CD4-positive, alpha-beta T cell treated with Interleukin-12 subunit alpha and Interleukin-12 subunit beta, for 1 hour (primary cell): Measurements from ENCODE around the gene MGAT4B.

Experiments used
- DNase-seq: peaks from one replicate; pipeline ENCODE4 v3.0.0-alpha.2; 2020

MGAT4B gene

DNA sequence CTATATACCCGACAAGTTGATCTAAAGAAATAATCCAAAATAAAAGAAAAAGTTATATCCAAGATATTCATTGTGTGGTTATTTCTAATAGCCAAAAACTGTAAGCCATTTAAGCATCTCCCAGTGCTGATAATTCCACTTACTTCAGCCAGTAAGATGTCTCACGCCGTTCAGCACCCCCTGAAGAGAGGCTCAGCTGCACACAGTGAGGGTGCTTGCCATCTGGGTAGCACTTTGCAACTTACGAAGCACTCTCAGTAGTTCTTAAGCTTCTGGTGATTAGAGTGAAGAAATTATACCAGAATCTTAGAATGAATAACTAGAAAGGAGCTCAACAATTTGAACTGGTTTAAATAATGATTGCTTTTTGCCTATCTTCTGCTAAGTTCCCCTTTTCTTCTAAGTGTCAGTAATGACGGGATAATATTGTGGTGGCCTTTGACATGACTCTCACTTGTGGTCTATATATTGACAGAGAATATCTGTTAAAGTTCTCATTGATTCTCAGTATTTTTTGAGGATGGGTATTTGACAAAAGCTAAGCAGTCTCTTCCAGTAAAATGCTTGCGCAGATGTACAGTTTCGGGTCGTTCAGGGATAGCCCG, 39.1 kb downstream of the MGAT4B start:
- no peak for DNase-seq

DNA sequence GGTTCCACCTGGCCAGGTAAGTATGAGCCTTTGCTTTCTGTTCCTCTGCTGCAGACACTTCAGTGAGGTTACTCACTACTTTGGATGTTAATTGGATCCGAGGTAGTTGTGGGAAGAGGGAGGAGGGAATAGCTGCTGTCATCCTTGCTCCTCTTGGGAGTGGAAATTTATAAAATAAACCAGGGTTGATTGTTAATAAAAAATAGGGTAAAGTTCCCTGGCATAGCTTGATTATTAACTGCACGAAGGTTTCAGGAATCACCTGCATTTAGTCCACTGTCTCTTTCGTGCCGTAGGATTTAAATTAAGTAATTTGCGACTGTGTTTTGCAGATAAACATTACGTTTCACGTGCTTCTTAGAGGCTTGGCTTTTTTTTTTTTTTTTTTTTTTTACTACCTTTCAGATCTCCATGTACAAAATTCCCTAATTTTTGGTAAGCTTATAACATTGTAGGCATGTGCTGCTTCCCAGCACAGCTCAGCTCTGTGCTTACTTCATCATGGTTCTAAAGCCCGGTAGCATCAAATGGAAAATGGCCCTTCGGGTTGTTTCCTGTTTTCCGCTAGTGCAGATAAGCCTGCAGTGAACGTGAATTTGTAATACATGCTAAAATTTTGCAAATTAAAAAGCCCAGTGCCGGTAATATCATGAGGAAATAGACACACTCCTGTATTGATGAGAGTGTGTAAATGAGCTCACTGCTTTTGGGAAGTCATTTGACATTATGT, 39.8 kb downstream of the MGAT4B start:
- no peak for DNase-seq

DNA sequence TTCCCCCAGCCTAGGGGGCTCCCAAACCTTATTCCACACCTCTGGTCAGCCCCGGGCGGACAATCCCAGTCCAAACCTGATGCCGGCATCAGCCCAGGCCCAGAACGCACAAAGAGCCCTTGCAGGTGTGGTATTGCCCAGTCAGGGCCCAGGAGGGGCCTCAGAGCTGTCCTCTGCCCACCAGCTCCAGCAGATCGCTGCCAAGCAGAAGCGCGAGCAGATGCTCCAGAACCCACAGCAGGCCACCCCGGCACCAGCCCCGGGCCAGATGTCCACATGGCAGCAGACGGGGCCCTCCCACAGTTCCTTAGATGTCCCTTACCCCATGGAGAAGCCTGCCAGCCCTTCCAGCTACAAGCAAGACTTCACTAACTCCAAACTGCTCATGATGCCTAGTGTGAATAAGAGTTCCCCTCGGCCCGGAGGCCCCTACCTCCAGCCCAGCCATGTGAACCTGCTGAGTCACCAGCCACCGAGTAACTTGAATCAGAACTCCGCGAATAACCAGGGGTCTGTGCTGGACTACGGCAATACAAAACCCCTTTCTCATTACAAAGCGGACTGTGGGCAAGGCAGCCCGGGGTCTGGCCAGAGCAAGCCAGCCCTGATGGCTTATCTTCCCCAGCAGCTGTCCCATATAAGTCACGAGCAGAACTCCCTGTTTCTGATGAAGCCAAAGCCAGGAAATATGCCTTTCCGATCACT, 40.5 kb downstream of the MGAT4B start:
- no peak for DNase-seq

DNA sequence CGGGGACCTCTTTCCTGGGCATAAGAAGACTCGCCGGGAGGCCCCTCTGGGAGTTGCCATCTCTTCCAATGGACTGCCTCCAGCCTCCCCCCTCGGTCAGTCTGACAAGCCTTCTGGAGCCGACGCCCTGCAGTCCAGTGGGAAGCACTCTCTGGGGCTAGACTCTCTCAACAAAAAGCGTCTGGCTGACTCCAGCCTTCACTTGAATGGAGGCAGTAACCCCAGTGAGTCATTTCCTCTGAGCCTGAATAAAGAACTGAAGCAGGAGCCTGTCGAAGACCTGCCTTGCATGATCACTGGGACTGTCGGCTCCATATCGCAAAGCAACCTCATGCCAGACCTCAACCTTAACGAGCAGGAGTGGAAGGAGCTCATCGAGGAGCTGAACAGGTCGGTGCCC, 41.3 kb downstream of the MGAT4B start:
- no peak for DNase-seq

DNA sequence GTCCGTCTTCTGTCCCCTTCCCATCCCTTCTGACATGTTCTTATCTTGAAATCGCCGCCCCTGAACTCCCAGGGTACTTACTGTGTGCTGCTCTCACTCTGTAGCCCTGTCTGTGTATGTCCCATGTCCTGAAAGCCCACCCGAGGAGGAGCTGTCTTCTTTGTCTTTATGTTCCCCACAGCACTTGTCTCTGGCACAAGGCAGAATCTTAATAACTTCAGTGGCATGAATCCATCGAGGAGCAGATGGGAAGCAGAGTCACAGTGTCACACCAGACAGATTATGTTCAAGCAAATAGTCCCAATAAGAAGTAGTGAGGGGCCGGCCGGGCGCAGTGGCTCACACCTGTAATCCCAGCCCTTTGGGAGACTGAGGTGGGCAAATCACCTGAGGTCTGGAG, 42.6 kb downstream of the MGAT4B start:
- no peak for DNase-seq

DNA sequence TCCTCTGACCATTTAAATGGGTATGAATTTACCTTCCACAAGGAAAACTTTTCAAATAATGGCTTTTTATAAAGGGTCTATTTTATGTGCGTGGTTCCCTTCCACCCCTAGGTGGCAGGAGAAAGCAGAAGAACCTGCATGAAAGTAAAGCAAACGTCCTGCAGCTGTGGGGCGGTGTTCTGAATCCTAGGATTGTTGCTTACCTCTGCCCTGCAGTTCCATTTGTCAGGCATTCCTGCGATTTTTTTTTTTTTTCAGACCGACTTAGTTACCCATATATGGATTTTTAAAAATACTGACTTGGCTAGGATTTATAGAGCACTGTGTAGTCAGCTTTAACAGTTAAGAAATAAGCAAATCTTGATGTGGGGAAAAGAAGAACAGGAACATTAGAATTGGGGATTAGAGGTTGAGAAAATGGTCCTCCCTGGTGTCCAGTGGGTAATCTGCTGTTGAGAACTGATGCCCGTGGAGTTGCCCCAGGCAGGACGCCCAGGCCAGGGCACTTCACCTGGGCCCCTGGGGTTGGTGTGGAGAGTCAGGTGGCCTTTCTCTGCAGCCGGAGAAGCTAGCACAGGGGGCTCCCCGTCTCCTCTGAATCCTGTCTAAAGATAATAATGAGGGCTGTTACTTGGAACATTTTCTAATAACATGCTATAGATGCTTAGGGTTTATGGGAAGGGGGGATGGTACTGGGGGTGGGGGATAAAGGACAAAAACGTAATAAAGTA, 43.3 kb downstream of the MGAT4B start:
- DNase-seq: peak; percentile 70

DNA sequence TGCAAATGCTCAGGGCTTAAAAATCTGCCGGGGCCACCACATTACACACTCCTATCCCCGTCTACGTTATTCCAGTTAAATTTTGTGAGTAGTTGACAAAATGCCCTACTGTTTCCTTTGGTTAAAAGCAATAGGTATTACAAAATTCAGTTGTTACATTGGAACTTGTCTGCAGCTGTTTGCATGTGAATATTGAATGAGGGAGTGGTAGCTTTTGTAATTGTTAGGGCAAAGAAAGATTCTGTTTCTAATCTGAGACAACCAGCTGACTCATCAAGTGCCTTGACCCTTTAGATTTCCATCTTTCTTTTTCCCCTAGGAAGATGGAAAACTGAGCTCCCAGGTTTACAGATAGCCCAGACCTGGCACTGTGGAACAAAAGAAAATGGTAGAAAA, 43.9 kb downstream of the MGAT4B start:
- DNase-seq: no peak

DNA sequence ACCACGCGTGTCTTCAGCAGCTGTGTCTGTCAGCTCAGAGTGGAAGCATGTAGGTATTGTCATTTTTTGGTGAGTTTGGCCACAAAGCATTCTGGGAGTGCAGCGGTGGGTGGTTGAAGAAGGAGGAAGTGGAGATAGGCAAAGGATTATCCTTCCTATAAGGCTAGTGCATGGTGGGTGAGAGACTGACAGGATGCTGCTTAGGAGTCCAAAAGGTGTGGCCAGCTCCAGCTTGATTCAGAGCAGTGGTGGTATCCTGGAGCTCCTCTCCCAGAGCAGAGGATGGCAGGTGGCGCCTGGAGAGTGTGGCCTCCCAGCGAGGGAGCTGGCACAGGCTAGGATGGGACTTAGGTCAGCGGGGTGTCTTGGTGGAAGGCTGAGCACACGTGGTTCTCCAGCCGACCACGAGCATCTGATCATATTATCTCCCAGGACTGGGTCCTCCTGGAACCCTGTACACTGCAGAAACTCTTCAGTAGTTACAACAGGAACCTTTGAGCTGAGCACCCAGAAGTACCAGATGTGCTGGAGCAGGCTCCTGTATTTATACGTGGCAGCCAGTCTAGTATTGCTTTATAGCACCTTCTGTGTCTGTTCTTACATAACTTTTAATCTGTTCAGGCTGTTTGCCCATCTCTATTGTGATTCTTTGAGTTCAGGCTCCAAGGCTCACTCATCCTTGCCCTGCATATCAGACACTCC, 44.4 kb downstream of the MGAT4B start:
- peak; percentile 36 for DNase-seq

DNA sequence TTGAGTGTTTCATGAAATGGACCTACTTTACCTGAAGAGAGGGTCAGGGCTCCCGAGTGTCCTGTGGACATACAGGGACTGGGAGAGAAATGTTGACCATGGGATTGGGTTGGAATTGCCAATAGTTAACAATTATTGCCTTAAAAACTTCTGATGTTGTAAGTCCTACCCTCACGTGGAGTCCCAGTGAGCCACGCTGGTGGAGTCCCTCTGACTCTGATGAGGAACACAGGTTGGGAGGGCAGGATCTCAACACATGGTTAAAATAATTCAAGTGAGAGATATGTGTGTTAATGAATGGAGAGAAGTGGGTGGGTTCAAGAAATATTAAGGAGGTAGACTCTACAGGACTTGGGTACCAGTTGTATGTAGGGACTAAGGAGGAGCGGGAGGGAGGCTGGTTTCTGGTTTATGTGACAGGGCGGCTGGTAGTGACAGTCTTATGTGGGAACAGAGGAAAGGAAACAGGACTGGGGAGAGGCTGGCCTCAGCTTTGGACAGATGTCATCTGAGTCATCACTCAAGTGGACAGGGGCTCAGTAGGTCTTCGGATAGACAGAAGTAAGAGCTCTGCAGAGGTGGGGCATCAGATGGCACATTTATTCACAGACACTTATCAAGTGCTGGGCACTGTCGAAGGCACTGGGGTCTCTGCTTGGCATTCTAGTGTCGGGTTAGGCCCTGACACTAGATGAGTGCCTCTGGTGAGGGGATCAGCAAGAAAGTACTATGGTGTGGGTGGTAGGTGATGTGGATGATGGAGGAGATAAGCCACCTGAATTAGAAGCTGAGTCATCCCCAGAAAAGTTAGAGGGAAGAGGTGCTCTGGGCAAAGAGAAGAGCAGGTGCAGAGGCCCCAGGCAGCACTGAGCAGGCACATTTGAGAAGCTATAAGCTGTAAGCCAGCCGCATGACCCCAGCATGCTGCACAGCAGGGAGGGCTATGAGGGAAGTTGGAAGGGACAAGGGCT, 46.8 kb downstream of the MGAT4B start:
- DNase-seq: no peak

DNA sequence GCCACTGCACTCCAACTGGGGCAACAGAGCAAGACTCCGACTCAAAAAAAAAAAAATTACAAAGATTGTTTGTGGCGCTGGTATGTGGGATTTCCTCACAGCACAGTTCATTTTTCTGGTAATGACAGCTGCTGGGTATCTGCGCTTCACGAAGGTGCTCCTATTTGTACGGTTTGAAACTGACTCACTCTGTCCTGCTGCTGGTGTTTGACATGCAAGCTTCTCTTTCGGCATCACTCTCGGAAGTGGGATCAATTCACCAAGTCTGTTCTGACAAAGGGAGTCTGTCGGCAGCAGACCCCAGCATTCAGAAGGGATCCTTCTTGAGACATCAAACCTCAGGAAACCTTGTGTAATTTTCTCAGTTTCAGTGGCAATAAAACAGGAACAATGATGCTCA, 47.7 kb downstream of the MGAT4B start:
- no peak for DNase-seq

DNA sequence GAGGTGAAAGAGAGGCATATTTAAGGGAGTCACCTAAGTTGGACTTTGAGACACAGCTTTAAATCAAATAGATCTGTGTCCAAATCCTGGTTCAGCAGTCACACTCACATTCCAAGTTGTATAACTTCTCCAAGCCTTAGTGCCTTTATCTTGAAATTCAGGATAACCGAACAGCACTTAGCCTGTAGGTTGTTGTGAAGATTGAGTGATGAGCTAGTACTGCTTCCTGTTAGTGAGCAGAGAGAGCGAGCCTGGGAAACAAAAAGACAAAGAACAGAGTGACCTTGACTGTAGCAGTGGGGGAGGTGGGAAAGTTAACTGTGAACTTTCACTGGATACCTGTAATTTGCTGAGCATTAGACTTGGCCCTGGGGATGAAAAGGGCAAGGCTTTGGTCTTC, 51.6 kb downstream of the MGAT4B start:
- DNase-seq: no peak

DNA sequence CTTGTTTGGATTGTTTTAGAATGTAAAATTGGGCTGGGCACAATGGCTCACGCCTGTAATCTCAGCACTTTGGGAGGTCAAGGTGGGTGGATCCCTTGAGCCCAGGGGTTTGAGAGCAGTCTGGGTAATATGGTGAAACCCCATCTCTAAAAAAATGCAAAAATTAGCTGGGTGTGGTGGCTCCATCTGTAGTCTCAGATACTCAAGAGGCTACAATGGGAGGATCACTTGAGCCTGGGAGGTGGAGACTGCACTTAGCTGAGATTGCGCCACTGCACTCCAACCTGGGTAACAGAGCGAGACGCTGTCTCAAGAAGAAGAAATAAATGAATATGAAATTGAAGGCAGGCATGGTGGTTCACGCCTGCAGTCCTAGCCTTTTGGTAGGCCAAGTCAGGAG, 52.7 kb downstream of the MGAT4B start:
- no peak for DNase-seq

DNA sequence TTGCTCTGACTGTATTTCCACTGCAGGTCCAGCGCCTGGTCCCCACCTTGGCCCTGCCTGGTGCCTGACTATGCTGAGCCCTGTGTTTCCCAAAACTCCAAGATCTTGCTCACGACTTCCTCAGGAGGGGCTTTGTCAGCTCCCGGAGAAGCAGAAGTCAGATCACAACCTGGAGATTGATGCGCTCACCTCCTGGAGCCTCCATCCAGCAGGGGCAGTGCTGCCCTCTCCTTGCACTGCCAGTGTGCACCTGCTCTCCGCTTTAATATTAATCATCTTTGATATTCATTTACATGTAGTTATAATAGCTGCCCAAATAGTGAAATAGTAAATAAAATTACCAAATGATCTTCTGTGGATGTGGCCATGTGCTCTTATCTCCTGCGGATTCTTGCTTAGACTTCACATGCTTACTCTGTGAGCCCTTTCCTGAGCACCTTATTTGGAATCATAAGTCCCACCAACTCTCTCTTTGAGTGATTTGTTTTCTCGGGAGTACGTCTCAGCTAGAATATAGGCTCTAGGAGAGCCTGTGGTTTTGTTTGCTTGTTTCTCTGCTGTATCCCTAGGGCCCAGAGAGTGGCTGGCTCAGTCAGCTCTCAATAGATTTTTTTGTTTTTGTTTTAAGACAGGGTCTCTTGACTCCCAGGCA, 56.7 kb downstream of the MGAT4B start:
- DNase-seq: no peak

DNA sequence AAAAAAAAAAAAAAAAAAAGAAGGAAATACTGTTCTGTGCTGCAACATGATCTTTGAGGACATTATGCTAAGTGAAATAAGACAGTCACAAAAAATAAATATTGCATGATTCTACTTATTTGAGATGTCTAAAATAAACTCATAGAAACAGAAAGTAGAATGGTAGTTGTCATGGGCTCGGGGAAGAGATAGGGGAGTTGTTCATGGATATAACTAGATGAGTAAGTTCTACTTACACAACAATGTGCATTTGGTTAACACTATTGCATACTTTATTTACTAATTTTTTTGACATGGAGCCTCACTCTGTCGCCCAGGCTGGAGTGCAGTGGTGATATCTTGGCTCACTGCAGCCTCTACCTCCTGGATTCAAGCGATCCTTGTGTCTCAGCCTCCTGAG, 58.9 kb downstream of the MGAT4B start:
- DNase-seq: no peak
